ENCODE measurements around the gene TRIM49D2.
"Not testable (repeated sequence)": the region's sequence is repeated elsewhere in the genome, so short reads cannot be mapped to it uniquely, and the experiment has no call there.

Gene TRIM49D2

GRCh38 chr11:89923764-89924163 lies at the start of gene TRIM49D2:
Gene TRIM49D2 (plus strand): TSS chr11:89924064. CDS start chr11:89926762, 2,698 bp downstream.
- not testable (repeated sequence) for DNase-seq

DNA sequence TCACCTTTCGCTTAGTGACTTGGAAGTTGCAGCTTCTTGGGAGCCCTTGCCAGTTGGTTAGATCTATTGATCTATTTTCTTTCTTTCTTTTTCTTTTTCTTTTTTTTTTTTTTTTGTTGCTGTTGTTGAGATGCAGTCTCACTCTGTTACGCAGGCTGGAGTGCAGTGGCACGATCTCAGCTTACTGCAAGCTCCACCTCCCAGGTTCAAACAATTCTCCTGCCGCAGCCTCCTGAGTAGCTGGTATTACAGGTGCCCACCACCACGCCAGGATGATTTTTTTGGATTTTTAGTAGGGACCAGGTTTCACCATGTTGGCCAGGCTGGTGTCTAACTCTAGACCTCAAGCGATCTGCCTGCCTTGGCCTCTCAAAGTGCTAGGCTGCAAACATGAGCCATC lies 46.4 kb upstream of the TRIM49D2 start:
- not testable (repeated sequence) for DNase-seq

DNA sequence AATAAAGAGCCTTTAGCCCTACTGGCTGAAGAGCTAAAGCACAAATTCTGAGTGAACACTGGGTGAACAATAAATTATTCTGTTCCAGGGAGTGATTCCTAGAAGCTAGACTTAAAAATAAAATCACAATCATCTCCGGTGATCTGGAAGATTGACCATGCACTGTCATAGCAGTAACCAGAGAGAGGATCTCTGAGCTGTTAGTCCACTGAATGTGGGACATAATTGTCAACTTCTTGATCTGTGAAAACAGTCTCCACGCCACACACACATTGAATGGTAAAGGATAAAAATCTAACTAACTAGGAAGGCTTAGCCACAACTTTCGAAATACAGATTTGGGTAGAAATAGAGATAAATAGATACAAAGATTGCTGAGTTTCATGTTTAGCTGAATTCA lies 30.6 kb upstream of the TRIM49D2 start:
- not testable (repeated sequence) for DNase-seq

GRCh38 chr11:89900809-89901208 lies 23.1 kb upstream of the TRIM49D2 start:
- not testable (repeated sequence) for DNase-seq

GRCh38 chr11:89922195-89922660 lies 1.6 kb upstream of the TRIM49D2 start, which contains the start of gene TRIM49D1:
Gene TRIM49D1 (minus strand): TSS chr11:89922245. CDS start chr11:89917710, 4,535 bp downstream.
- DNase-seq: no peak

DNA sequence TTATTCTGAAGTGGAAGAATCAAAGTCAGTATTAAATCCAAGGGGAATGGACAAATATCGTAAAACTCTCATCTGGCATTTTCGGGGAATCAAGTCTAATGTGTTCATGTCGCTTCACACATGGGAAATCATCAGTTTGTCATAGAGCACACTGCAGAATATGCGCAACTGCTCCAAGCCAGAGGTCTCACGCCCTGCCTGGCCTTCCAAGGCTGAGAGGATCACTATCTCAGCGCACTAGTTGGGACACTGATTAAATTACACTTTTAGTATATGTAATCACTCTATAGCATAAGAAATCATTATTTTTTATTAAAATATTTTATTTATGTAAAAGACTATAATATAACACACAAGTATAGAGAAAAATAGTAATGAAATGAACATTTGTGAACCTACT lies 37.0 kb downstream of the TRIM49D2 start:
- DNase-seq: not testable (repeated sequence)

DNA sequence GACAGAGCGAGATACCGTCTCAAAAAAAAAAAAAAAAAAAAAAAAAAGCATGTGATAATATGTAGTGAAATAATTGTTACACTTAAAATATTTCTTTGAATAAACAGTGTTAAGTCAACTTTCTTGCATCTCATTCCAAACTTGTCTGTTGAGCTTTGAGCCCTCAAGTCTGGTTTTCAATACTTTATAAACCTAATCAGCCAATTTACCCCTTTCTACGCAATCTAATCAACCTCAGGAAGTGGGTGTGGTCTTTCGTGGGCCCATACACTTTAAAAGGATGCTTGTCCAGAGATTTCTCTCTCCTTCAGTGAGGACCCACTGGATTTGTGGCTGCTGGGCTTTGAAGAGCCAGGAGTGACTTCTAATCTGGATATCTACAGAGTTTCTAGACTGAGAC lies 41.9 kb downstream of the TRIM49D2 start, which contains the start of gene TRIM64:
TRIM64 (plus strand) TSS at position 301 of the 400 bp plus-strand sequence. CDS start 2,467 bp downstream, outside the sequence.
- not testable (repeated sequence) for DNase-seq
